Thoracic aorta (tissue), 2 donors: ENCODE measurements around the gene GCNT2. TPM values are rescaled to one million over a fixed set of nuclear protein-coding genes. Genes with fewer than 3 reads are reported as not detected.

Experiments
- ATAC-seq: fragments of 150-250 bp; one replicate; pipeline ENCODE4 v1.8.0; 2017; ENCODE audit warnings: low read depth; ENCODE audit not compliant: insufficient number of reproducible peaks, low FRiP score
- DNase-seq: peaks from one replicate; pipeline ENCODE4 v3.0.0-alpha.2; 2020; ENCODE audit warnings: low spot score
- H3K27ac ChIP-seq, 2 donors: fragments of 200-600 bp; sonication (generic); 1 replicate in 1 of 2; 2 replicates in 1 of 2; pipeline ENCODE4 v1.5.1; 2016; ENCODE audit warnings: mild to moderate bottlenecking in 2 of 2, moderate library complexity in 2 of 2
- H3K27me3 ChIP-seq: fragments of 200-600 bp; sonication (generic); replicated peaks from 2 replicates; pipeline ENCODE4 v1.6.0; 2016; ENCODE audit warnings: mild to moderate bottlenecking; ENCODE audit not compliant: insufficient read depth
- H3K36me3 ChIP-seq: fragments of 200-600 bp; sonication (generic); one replicate; pipeline ENCODE4 v1.5.1; 2016
- H3K4me1 ChIP-seq, 2 donors: fragments of 200-600 bp; sonication (generic); 1 replicate in 1 of 2; 2 replicates in 1 of 2; pipeline versions ENCODE4 v1.5.1 to v1.6.0; 2016; ENCODE audit warnings: low read depth in 2 of 2, mild to moderate bottlenecking in 1 of 2; ENCODE audit not compliant: control insufficient read depth in 1 of 2
- H3K4me3 ChIP-seq: fragments of 200-600 bp; sonication (generic); 2 replicates; pipeline ENCODE4 v1.5.1; 2016; ENCODE audit warnings: mild to moderate bottlenecking
- H3K9me3 ChIP-seq: fragments of 200-600 bp; sonication (generic); 2 replicates; pipeline ENCODE4 v1.5.1; 2016
- CTCF ChIP-seq: fragments of 200-600 bp; sonication (generic); IDR thresholded peaks from one replicate; pipeline ENCODE4 v1.5.1; 2019; ENCODE audit warnings: antibody characterized with exemption
- total RNA-seq, 2 donors: library from RNA; depleted of rRNA; stranded (reverse); fragments of >200 nt; gene quantifications; one replicate each; pipeline versions ENCODE4 v1.1.0 to v1.2.3, GENCODE V29; 2016

Gene GCNT2
- total RNA-seq, 2 donors from 2014 or later: 29.1 to 44.9 TPM

DNA sequence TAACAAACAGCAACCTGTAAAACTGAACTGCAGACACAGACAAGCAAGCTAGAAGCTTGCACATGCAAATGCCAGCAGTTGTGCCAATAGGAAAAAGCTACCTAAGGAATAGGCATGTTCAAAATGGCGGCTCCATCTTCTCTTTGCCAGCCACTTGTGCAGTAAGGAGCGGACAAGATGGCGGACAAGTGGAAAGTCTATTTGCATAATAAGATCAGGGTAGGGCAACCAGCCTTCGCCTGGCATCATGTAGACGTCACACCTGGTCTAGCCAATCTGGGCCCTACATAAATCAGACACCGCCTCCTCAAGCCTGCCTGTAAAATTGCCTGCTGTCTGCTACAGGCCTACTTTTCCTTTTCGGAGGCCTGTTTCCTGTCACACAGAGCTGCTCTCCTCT is 155.3 kb downstream of the GCNT2 start:
- ATAC-seq: no peak
- H3K36me3 ChIP-seq: no peaks in the 10 kb centered on the region
- no peak for TF ChIP-seq CTCF

GRCh38 chr6:10678456-10678855 is 157.3 kb downstream of the GCNT2 start:
- Histone ChIP-seq H3K9me3 (no peaks in the 10 kb centered on the region), H3K4me1 (no peaks in the 10 kb centered on the region), H3K4me3 (no peak overlapping the region), H3K36me3 (no peaks in the 10 kb centered on the region), H3K27me3 (no peaks in the 10 kb centered on the region), H3K27ac (no peak overlapping the region)
- no peak for DNase-seq
- no peak for TF ChIP-seq CTCF
- no peak for ATAC-seq

More for the DNA sequence above, 155.3 kb downstream of the GCNT2 start:
- H3K4me3 ChIP-seq: no peak overlapping the region
- H3K9me3 ChIP-seq: no peaks in the 10 kb centered on the region
- H3K27ac ChIP-seq: no peak overlapping the region
- H3K27me3 ChIP-seq: no peaks in the 10 kb centered on the region
- peaks cover 7 to 10% of the 10 kb centered on the region in 2 donors for H3K4me1 ChIP-seq
- DNase-seq: no peak

Other genes with a start within 250 kb of the GCNT2 start
- under 1 TPM in 1 of 2 donors, not detected in 1; 0.78 TPM for gene TFAP2A, start 106.3 kb upstream of the GCNT2 start, total RNA-seq
- gene C6orf52, start 173.3 kb downstream of the GCNT2 start, total RNA-seq: not detected
- 10 to 100 TPM in 1 of 2 donors, 1 to 10 TPM in 1; 7.3 to 19.4 TPM for gene PAK1IP1, start 173.6 kb downstream of the GCNT2 start, total RNA-seq
- 100 to 1,000 TPM in 1 of 2 donors, 10 to 100 TPM in 1; 72.9 to 129 TPM for gene TMEM14C, start 201.7 kb downstream of the GCNT2 start, total RNA-seq
- gene TMEM14B, start 226.5 kb downstream of the GCNT2 start, total RNA-seq: 10 to 100 TPM; 63.4 to 80.7 TPM